Measurements from ENCODE around the gene CEACAM4. TPM values are rescaled to one million over a fixed set of nuclear protein-coding genes. Genes with fewer than 3 reads are reported as not detected.

Gene CEACAM4
- total and polyA plus RNA-seq, 2 of the 8 experiments (the other 6 are each of a cell fraction or from before 2014, with no cell fraction given), result not detected

- TF ChIP-seq, protein P1, sequence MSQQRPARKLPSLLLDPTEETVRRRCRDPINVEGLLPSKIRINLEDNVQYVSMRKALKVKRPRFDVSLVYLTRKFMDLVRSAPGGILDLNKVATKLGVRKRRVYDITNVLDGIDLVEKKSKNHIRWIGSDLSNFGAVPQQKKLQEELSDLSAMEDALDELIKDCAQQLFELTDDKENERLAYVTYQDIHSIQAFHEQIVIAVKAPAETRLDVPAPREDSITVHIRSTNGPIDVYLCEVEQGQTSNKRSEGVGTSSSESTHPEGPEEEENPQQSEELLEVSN (IDR thresholded peaks at IDR 0.05), result no peak
Observed at GRCh38 chr19:41646589-41647204, 19.8 kb upstream of the CEACAM4 start (continued).
